ENCODE data around the gene TRIM69. TPM values are rescaled to one million over a fixed set of nuclear protein-coding genes. Genes with fewer than 3 reads are reported as not detected.
A peak's percentile ranks its signal among the peaks of the same experiment; 100 is the strongest.
"Not testable (repeated sequence)": the region's sequence is repeated elsewhere in the genome, so short reads cannot be mapped to it uniquely, and the experiment has no call there.

TRIM69 gene
- total RNA-seq, 1 experiment from 2014 or later: 16.7 TPM

DNA sequence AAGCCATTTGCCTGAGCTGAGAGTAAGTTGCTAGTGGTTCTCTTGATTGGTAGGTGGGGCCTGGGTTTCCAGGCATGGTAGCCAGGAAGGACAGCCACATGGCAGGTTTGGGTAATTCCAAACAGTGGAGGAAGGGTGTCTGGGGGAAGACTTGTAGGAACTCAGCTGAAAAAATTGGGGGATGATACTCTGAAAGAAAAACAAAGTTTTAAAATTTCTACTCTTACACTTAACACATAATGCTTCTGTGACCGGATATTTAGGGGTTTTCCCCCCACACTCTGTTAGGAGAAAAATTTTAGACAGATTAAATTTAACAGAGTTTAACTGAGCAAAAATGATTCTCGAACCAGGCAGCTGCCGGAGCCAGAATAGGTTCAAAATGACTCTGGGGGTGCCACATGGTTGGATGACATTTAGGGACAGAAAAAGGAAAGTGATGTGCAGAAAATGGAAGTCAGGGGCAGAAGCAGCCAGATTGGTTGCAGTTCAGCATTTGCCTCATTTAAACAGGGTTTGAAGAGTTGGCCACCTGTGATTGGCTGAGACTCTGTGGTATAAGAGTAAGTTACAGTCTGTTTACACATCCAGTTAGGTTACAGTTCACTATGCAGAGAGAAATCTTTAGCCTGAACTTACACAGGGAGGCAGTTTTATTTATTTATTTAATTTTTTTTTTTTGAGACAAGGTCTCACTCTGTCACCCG is 16.9 kb upstream of the TRIM69 start:
- POLR2A ChIA-PET: no interaction called here

DNA sequence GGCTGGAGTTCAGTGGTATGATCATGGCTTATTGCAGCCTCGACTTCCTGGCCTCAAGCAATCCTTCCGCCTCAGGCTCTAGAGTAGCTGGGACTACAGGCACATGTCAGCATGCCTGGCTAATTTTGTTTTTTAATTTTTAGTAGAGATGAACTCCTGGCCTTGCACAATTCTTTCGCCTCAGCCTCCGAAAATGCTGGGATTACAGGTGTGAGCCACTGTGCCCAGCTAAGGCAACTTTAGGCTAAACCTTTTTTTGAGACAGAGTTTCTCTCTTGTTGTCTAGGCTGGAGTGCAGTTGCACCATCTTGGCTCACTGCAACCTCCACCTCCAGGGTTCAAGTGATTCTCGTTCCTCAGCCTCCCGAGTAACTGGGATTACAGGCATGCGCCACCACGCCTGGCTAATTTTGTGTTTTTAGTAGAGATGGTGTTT is 16.3 kb upstream of the TRIM69 start:
- H3K27me3 ChIP-seq (ENCODE audit: control insufficient read depth, insufficient read depth, low read length); CTCF ChIA-PET; H3K27ac ChIP-seq (ENCODE audit: low read length); H3K4me3 ChIP-seq (ENCODE audit: low read depth in 2 of 2, low read length in 2 of 2); H3K9me3 ChIP-seq (ENCODE audit: control insufficient read depth, insufficient read depth, low read depth, low read length); intact Hi-C loops (cut with micrococcal nuclease; ENCODE audit: unreplicated experiment); DNase-seq (ENCODE audit: low read depth, low spot score); POLR2A ChIA-PET; BruUV-seq (replicated peaks); in situ Hi-C loops (cut with HindIII; ENCODE audit: low pct_unique_long_range_greater_than_20kb, low sequenced_read_pairs); ATAC-seq: not testable (repeated sequence)
- H3K36me3 ChIP-seq (ENCODE audit: control insufficient read depth, insufficient read depth, low read length): peaks cover 29% of the 10 kb centered on the region
- peaks cover 27% of the 10 kb centered on the region for H3K4me1 ChIP-seq (ENCODE audit: control insufficient read depth, insufficient read depth, low read length)

More for the DNA sequence above, 16.9 kb upstream of the TRIM69 start:
- no peak for DNase-seq (ENCODE audit: low read depth, low spot score)
- Histone ChIP-seq H3K36me3 (ENCODE audit: control insufficient read depth, insufficient read depth, low read length) (peaks cover 30% of the 10 kb centered on the region), H3K27ac (ENCODE audit: low read length) (peak overlapping the region; percentile 48), H3K4me1 (ENCODE audit: control insufficient read depth, insufficient read depth, low read length) (peaks cover 27% of the 10 kb centered on the region), H3K9me3 (ENCODE audit: control insufficient read depth, insufficient read depth, low read depth, low read length) (no peaks in the 10 kb centered on the region), H3K4me3 (ENCODE audit: low read depth in 2 of 2, low read length in 2 of 2) (no peak overlapping the region), H3K27me3 (ENCODE audit: control insufficient read depth, insufficient read depth, low read length) (no peaks in the 10 kb centered on the region)
- in situ Hi-C loops (cut with HindIII; ENCODE audit: low pct_unique_long_range_greater_than_20kb, low sequenced_read_pairs) (no loop called here), intact Hi-C loops (cut with micrococcal nuclease; ENCODE audit: unreplicated experiment) (no loop called here)
- no TSS peak for BruUV-seq (replicated peaks)
- CTCF ChIA-PET: no interaction called here
- TF ChIP-seq TCF7L2 (IDR thresholded peaks at IDR 0.05; ENCODE audit: low read depth, low read length) (no peak), POLR2AphosphoS5 (IDR thresholded peaks at IDR 0.05; ENCODE audit: low read depth, low read length) (peak; percentile 59), SIN3A (IDR thresholded peaks at IDR 0.05; ENCODE audit: borderline replicate concordance, insufficient read depth, low read depth, low read length) (no peak)
- TF ChIP-seq, protein P1, sequence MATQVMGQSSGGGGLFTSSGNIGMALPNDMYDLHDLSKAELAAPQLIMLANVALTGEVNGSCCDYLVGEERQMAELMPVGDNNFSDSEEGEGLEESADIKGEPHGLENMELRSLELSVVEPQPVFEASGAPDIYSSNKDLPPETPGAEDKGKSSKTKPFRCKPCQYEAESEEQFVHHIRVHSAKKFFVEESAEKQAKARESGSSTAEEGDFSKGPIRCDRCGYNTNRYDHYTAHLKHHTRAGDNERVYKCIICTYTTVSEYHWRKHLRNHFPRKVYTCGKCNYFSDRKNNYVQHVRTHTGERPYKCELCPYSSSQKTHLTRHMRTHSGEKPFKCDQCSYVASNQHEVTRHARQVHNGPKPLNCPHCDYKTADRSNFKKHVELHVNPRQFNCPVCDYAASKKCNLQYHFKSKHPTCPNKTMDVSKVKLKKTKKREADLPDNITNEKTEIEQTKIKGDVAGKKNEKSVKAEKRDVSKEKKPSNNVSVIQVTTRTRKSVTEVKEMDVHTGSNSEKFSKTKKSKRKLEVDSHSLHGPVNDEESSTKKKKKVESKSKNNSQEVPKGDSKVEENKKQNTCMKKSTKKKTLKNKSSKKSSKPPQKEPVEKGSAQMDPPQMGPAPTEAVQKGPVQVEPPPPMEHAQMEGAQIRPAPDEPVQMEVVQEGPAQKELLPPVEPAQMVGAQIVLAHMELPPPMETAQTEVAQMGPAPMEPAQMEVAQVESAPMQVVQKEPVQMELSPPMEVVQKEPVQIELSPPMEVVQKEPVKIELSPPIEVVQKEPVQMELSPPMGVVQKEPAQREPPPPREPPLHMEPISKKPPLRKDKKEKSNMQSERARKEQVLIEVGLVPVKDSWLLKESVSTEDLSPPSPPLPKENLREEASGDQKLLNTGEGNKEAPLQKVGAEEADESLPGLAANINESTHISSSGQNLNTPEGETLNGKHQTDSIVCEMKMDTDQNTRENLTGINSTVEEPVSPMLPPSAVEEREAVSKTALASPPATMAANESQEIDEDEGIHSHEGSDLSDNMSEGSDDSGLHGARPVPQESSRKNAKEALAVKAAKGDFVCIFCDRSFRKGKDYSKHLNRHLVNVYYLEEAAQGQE (IDR thresholded peaks at IDR 0.05; ENCODE audit: insufficient read depth in 1 of 2, low read depth in 2 of 2, low read length in 1 of 2): no peak
- ATAC-seq: peak; percentile 70

DNA sequence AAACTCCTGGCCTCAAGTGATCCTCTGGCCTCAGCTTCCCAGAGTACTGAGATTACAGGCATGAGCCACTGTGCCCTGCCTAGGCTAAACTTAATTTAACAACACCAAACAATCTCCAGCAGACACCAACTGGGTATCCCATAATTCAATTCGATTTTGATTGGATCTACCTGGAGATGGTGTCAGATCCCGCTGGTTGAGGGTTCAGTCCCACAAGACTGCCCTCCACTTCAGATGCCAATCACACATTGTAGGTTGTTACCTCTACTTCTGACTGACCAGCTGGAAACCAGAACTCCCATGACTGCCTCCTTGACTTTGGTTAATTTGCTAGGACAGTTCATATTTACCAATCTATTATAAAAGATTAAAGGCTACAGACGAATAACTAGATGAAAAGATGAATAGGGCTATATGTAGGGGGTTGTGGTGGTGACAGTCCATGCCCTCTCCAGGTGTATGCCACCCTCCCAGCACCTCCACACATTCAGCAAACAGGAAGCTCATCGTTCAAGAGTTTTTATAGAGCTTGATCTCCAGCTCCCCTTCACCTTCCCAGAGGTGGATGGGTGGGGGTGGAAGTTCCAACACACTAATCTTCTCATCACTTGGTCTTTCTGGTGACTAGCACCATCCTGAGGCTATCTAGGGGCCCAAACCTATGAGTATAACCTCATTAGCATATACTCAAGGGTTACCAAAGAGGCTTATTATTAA is 15.7 kb upstream of the TRIM69 start:
- intact Hi-C loops (cut with micrococcal nuclease; ENCODE audit: unreplicated experiment) (no loop called here), in situ Hi-C loops (cut with HindIII; ENCODE audit: low pct_unique_long_range_greater_than_20kb, low sequenced_read_pairs) (no loop called here)
- Histone ChIP-seq H3K9me3 (ENCODE audit: control insufficient read depth, insufficient read depth, low read depth, low read length) (no peaks in the 10 kb centered on the region), H3K27ac (ENCODE audit: low read length) (no peak overlapping the region), H3K4me3 (ENCODE audit: low read depth in 2 of 2, low read length in 2 of 2) (no peak overlapping the region), H3K36me3 (ENCODE audit: control insufficient read depth, insufficient read depth, low read length) (peaks cover 23% of the 10 kb centered on the region), H3K27me3 (ENCODE audit: control insufficient read depth, insufficient read depth, low read length) (no peaks in the 10 kb centered on the region), H3K4me1 (ENCODE audit: control insufficient read depth, insufficient read depth, low read length) (peaks cover 24% of the 10 kb centered on the region)
- 0 out of 2 replicates have a peak, but pooled peaks have one; percentile 17 for ATAC-seq
- POLR2A ChIA-PET: interaction anchor here (0.5 kb wide), 1 partner anchor 33 kb away, joined by 9 read pairs; no protein-coding TSS in a partner anchor
- no peak for DNase-seq (ENCODE audit: low read depth, low spot score)
- no TSS peak for BruUV-seq (replicated peaks)
- CTCF ChIA-PET: no interaction called here
- TF ChIP-seq, protein P1 (IDR thresholded peaks at IDR 0.05; ENCODE audit: insufficient read depth in 1 of 2, low read depth in 2 of 2, low read length in 1 of 2): no peak
- TF ChIP-seq CTCF (IDR thresholded peaks at IDR 0.05): no peak
- TF ChIP-seq TCF7L2 (IDR thresholded peaks at IDR 0.05; ENCODE audit: low read depth, low read length): no peak
- no peak for TF ChIP-seq POLR2AphosphoS5 (IDR thresholded peaks at IDR 0.05; ENCODE audit: low read depth, low read length)
- no peak for TF ChIP-seq SIN3A (IDR thresholded peaks at IDR 0.05; ENCODE audit: borderline replicate concordance, insufficient read depth, low read depth, low read length)
